Iris pigment epithelial cell (primary cell): ENCODE measurements around the gene MCU.
"Not testable (repeated sequence)": the region's sequence is repeated elsewhere in the genome, so short reads cannot be mapped to it uniquely, and the experiment has no call there.

Experiments
- DNase-seq: peaks from one replicate; pipeline ENCODE4 v3.0.0-alpha.2; 2011; ENCODE audit warnings: low read depth

MCU gene

DNA sequence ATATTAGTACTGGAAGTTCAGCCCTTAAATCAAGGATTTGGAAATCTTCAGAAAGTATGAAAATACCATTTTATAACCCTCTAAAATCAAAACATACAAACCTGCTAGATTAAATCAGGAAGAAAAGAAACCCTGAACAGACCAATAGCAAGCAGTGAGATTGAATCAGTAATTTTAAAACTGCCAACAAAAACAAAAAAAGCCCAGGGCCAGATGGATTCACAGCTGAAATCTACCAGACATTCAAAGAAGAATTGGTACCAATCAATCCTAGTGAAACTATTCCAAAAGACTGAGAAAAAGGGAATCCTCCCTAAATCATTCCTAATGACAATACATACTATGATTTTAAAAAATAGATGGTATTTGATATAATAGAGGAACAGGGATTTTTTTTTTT, 70.1 kb downstream of the MCU start:
- no peak for DNase-seq

- no peak for DNase-seq
Measured at GRCh38 chr10:72763201-72763600, 71.3 kb downstream of the MCU start.

- peak; percentile 92 for DNase-seq
Measured at GRCh38 chr10:72764151-72764550, 72.2 kb downstream of the MCU start.

DNA sequence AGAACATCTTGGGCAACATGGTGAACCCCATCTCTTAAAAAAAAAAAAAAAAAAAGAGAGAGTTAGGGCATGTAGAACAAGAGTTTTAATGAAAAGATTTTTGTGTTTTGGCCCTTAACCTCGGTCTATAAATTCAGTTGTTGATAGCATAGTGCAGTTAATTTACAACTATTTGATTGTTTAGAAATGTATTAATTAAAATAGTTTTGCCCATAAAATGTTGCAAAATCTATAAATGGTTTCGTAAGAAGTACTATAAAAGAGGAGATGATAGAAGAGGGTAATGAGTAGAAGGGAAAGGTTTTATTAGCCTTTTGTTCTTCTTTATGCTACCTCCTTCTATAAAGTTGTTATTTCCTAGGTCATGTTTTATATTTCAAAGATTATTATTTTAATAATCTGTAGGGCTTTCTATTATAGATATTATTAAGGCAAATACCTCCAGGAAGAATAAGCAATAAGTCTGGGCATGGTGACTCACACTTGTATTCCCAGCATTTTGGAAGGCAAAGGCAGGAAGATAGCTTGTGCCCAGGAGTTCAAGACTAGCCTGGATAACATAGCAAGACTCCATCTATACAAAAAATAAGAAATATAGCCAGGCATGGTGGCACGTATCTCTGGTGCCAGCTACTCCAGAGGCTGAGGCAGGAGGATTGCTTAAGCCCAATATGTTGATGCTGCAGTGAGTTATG, 73.3 kb downstream of the MCU start:
- no peak for DNase-seq

DNA sequence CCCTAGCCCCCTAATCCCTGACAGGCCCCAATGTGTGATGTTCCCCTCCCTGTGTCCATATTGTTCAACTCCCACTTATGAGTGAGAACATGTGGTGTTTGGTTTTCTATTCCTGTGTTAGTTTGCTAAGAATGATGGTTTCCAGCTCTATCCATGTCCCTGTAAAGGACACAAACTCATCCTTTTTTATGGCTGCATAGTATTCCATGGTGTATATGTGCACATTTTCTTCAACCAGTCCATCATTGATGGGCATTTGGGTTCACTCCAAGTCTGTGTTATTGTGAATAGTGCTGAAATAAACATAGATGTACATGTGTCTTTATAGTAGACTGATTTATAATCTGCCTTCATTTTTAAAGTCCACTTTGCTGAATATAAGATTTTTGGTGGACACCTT, 79.3 kb downstream of the MCU start:
- DNase-seq: not testable (repeated sequence)

DNA sequence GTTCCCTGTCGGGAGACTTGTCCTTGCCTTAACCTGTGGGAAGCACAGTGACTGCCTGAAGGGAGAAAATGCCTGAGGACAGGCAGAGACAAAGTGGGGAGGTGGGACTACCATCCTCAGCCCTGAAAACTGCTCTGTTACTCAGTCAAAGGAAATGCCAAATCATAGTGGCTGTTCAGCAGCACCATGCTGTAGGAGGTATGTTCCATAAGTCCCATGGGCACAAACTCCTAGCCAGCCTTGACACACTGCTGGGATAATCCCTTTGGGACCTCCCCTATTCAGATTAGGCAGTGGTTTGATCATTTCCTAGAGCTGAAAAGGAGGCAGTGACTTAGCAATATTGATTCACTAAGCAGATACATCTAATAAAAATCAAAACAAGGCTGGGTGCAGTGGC, 80.1 kb downstream of the MCU start:
- DNase-seq: no peak

GRCh38 chr10:72779874-72780273, 87.9 kb downstream of the MCU start:
- no peak for DNase-seq

- no peak for DNase-seq
Measured at GRCh38 chr10:72782649-72783330, 90.8 kb downstream of the MCU start.

DNA sequence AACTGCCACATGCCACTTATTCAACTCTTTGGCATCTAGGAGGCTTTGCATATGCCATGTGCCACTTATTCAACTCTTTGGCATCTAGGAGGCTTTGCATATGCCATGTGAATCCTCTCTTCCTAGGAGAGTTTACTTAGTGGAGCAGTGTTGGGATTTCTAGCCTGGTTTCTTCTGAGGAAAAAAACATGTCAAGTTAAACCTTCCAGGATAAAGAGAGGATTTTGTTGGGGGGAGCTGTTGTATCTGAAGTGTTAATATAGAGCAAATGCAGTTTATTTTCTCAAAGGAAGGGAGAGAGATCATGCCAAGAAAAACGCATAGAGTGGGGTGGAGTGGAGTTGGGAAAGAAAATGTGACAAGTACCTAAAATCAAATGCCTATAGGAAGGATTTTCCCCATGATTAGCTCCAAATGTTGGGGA, 91.5 kb downstream of the MCU start:
- DNase-seq: no peak

GRCh38 chr10:72784551-72785351, 92.8 kb downstream of the MCU start:
- DNase-seq: peak; percentile 75

DNA sequence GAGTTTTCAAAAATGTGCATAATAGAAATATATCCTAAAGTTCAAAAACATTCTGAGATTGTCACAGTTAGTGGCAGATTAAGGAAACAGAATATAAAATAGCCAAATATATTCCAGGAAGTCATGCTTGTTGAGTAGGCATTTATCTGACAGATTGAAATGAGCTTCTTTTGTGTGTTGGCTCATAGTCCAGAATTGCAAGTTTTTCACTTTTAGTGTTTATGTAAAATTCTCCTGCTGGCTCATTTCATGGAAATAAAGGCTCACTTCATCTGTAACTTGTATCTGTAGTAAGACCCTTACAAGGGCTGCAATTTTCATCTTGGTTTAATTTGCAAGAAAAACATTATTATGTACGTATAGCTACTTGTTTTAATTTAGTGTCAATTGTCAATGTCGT, 93.5 kb downstream of the MCU start:
- DNase-seq: no peak

GRCh38 chr10:72790216-72790990, 98.5 kb downstream of the MCU start:
- DNase-seq: no peak

DNA sequence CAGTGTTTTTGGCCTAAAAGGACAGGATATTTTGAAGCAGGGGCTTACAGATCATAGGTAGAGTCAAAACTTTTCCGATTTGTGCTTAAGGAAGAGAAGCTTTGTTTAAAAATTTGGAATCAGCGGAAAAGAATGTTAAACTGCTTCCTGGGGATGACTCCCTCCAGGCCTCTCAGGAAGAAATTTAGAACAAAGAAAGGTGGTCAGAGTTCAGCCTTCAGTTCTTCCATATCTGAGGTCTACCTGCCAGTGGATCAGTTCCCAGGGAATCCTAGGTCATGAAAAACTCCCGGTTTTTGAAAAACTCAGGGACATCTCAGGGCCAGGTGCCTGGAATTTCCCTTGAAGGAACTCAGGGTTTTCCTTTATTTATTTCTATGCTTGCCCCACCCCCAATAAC, 100.3 kb downstream of the MCU start:
- DNase-seq: no peak

DNA sequence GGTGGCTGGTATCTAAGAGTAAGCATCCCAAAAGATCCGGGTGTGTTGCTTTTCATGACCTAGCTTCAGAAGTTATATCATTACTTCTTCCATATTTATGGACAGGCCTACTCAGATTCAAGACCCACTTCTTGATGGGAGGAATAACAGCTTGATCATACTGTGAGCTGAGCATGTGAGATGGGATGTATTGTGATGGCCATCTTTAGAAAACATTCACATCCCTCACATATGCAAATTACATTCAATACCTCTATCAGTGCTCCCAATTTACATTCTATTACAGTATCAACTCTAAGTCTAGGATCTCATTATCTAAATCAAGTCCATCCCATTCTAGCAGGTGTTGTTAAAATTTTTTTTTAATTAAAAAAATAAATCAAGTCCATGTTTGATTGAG, 101.8 kb downstream of the MCU start:
- no peak for DNase-seq

GRCh38 chr10:72794260-72794659, 102.3 kb downstream of the MCU start:
- peak; percentile 62 for DNase-seq

DNA sequence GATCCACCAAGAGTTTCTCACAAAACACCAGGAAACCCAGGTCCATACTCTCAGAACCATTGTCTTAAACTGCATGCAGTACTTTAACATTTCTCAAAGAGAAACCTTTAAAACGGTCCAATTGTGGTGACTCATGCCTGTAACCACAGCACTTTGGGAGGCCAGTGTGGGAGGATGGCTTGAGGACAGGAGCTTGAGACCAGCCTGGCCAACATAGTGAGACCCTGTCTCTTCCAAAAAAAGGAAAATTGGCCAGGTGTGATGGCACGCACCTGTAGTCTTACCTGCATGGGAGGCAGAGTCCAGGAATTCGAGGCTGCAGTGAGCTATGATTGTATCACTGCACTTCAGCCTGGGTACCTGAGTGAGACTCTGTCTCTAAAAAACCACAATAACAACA, 104.1 kb downstream of the MCU start:
- peak; percentile 49 for DNase-seq

DNA sequence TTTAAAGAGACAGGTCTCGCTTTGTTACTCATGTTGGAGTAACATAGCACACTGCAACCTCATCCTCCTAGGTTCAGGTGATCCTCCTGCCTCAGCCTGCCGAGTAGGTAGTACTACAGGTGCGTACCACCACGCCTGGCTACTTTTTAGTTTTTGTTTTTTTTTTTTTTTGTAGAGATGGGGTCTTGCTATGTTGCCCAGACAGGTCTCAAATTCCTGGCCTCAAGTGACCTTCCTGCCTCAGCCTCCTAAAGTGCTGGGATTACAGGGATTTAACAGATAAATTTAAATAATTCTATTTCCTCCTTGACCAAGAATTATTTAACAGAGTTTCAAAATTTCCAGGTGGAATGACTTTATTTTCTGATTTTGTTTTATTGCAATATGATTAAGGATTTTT, 104.6 kb downstream of the MCU start:
- no peak for DNase-seq

DNA sequence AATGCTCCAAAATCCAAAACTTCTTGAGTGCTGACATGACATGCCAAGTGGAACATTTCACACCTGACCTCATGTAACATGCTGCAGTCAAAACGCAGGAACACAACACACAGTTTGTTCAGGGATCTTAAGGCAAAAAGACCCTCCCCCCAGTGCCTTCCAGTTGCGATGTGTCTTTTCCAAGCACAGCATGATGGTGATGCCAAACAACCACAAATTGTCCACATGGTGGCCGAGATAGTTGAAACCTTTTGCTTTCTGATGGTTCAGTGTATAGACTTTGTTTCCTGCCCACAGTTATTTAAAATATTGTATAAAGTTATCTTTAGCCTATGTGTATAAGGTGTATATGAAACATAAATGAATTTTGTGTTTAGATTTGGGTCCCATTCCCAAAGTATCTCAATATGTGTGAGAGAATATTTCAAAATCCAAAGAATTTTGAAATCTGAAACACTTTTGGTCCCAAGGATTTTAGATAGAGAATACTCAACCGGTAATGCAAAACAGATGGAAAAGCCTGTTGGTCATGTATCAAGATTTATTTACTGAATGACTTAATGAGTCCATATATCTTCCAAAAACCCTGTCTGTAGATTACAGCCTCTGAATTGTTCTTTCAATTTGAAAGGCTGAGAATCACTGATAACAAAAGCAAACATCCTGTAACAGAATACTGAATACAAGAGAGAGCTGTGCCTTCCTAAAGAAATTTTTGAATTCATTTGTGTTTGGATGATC, 108.2 kb downstream of the MCU start:
- DNase-seq: peak; percentile 31

DNA sequence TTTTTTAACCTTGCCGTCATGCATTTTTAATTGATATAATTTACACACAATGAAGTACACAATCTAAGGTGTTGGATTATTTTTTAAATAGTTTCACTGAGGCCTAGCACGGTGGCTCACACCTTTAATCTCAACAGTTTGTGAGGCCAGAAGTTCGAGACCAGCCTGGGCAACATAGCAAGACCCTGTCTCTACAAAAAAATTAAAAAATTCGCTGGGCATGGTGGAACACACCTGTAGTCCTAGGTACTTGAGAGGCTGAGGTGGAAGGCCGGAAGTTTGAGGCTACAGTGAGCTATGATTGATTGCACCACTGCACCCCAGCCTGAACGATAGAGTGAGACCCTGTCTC, 108.8 kb downstream of the MCU start:
- no peak for DNase-seq

DNA sequence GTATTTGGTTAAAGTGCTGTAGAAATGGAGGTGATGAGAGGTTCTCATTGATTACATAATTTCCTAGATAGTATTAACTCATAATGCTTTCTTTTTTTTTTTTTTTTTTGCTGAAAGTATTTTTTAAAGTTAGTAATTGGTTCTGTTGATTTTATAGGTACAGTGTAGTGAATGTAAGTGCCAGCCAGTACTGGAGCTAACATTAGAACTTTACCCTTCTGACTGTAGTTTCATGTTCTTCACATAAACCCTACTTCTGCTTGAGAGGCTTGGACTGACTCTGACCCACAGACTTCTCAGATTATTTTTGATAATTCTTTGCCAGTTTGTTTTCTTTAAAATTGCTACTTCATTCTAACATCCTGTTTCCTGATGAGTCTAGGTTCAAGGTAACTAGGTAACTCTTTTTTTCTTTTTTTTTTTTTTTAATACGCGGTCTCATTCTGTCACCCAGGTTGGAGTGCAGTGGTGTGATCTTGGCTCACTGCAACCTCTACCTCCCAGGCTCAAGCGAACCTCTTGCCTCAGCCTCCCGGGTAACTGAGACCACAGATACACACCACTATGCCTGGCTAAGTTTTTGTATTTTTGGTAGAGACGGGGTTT, 109.4 kb downstream of the MCU start:
- DNase-seq: no peak

DNA sequence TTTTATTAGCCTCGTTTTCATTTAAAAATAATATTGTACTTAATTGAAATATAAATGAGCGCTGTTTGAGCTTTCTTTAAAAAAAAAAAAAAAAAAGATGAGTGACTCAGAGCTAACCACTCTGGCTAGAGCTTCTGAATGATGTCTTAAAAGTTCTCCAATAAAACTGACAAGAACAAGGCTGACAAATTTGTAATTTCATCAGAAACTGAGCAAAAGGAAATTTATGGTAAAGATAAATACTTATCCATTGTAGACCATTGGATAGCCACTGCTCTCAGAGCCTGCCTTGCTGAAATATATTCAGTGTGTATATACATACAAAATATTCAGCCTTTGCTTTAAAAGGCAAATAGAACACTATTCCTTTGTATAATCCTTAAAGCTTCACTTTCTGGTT, 110.4 kb downstream of the MCU start:
- DNase-seq: peak; percentile 45
